Hepatocyte (in vitro differentiated cells): ENCODE measurements around the gene CUBN. TPM values are rescaled to one million over a fixed set of nuclear protein-coding genes. Genes with fewer than 3 reads are reported as not detected.

ENCODE experiments used
- DNase-seq: peaks from one replicate; pipeline ENCODE4 v3.0.0-alpha.2; 2016; ENCODE audit warnings: low spot score
- H2AFZ ChIP-seq: fragments of 200-600 bp; sonication (generic); 2 replicates; pipeline ENCODE4 v1.6.0; 2016; ENCODE audit warnings: antibody characterized with exemption, mild to moderate bottlenecking
- H3K27ac ChIP-seq: fragments of 200-600 bp; sonication (generic); 2 replicates; pipeline ENCODE4 v1.5.1; 2016; ENCODE audit warnings: mild to moderate bottlenecking
- H3K27me3 ChIP-seq: fragments of 200-600 bp; sonication (generic); 2 replicates; pipeline ENCODE4 v1.6.1; 2016
- H3K36me3 ChIP-seq: fragments of 200-600 bp; sonication (generic); replicated peaks from 2 replicates; pipeline ENCODE4 v1.5.1; 2016; ENCODE audit warnings: low read depth; ENCODE audit not compliant: insufficient read depth
- H3K4me1 ChIP-seq: fragments of 200-600 bp; sonication (generic); 2 replicates; pipeline ENCODE4 v1.5.1; 2016; ENCODE audit warnings: mild to moderate bottlenecking, moderate library complexity; ENCODE audit not compliant: insufficient read depth
- H3K4me2 ChIP-seq: fragments of 200-600 bp; sonication (generic); 2 replicates; pipeline ENCODE4 v1.6.0; 2016
- H3K4me3 ChIP-seq: fragments of 200-600 bp; sonication (generic); 2 replicates; pipeline ENCODE4 v1.5.1; 2016; ENCODE audit warnings: mild to moderate bottlenecking
- H3K79me2 ChIP-seq: fragments of 200-600 bp; sonication (generic); 2 replicates; pipeline ENCODE4 v1.6.0; 2017; ENCODE audit warnings: mild to moderate bottlenecking
- H3K9me2 ChIP-seq: fragments of 200-600 bp; sonication (generic); replicated peaks from 2 replicates; pipeline ENCODE4 v1.6.0; 2017; ENCODE audit warnings: mild to moderate bottlenecking; ENCODE audit not compliant: insufficient read depth
- H3K9me3 ChIP-seq: fragments of 200-600 bp; sonication (generic); 2 replicates; pipeline ENCODE4 v1.5.1; 2016; ENCODE audit warnings: low read depth, mild to moderate bottlenecking
- H4K20me1 ChIP-seq: fragments of 200-600 bp; sonication (generic); 2 replicates; pipeline ENCODE4 v1.6.0; 2016; ENCODE audit warnings: mild to moderate bottlenecking; ENCODE audit not compliant: insufficient read depth, poor library complexity, severe bottlenecking
- EZH2 ChIP-seq: fragments of 200-600 bp; sonication (generic); IDR thresholded peaks from 2 replicates; pipeline ENCODE4 v1.6.1; 2016; ENCODE audit warnings: antibody characterized with exemption, mild to moderate bottlenecking, borderline replicate concordance
- EZH2phosphoT487 ChIP-seq: fragments of 200-600 bp; sonication (generic); IDR thresholded peaks from one replicate; pipeline ENCODE4 v1.6.1; 2018; ENCODE audit warnings: antibody characterized with exemption, mild to moderate bottlenecking, low read depth, moderate library complexity; ENCODE audit not compliant: unreplicated experiment, severe bottlenecking
- WGBS: methylation state at CpG from one replicate; pipeline ENCODE4 v1.1.6; 2016; ENCODE audit warnings: low lambda C conversion rate; ENCODE audit errors: missing lambda C conversion rate; 5-methylcytosine and 5-hydroxymethylcytosine counted together
- polyA plus RNA-seq: library from polyadenylated mRNA; unstranded; fragments of >200 nt; fragmentation: Nextera tagmentation; extraction: Ambion mirVana; gene quantifications from 2 replicates; pipeline ENCODE4 v1.2.1, GENCODE V29; 2016
- total RNA-seq: library from RNA; depleted of rRNA; stranded (reverse); fragments of >200 nt; gene quantifications from 2 replicates; pipeline ENCODE4 v1.2.3, GENCODE V29; 2014
- TF ChIP-seq, protein P1 (sequence below): fragments of 200-600 bp; sonication (generic); IDR thresholded peaks from 2 replicates; pipeline ENCODE4 v1.5.1; 2016; ENCODE audit warnings: antibody characterized with exemption, mild to moderate bottlenecking; ENCODE audit not compliant: poor library complexity

CUBN gene
- total and polyA plus RNA-seq, 2 experiments from 2014 or later: 2.0 to 10.6 TPM

DNA sequence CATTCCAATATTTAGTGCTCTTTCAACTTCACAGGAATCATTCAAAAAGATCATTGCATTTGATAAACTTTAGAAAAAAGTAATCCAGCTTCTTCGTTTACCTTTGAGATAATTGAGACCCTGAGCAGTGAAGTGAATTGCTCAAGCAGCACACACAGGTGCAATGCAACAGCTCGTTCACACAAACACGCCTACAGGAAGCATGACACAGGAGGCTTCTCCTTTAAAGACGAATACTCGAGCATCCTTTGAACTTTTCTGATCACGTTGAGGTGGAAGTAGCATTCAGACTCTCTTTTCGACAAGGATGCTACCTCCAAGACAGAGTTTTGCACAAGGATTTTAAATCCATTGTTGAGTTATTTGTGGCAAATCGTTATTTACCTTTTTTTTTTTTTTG lies 294.4 kb downstream of the CUBN start:
- no peak for TF ChIP-seq EZH2
- no peak for TF ChIP-seq EZH2phosphoT487
- TF ChIP-seq, protein P1, sequence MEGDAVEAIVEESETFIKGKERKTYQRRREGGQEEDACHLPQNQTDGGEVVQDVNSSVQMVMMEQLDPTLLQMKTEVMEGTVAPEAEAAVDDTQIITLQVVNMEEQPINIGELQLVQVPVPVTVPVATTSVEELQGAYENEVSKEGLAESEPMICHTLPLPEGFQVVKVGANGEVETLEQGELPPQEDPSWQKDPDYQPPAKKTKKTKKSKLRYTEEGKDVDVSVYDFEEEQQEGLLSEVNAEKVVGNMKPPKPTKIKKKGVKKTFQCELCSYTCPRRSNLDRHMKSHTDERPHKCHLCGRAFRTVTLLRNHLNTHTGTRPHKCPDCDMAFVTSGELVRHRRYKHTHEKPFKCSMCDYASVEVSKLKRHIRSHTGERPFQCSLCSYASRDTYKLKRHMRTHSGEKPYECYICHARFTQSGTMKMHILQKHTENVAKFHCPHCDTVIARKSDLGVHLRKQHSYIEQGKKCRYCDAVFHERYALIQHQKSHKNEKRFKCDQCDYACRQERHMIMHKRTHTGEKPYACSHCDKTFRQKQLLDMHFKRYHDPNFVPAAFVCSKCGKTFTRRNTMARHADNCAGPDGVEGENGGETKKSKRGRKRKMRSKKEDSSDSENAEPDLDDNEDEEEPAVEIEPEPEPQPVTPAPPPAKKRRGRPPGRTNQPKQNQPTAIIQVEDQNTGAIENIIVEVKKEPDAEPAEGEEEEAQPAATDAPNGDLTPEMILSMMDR: no peak
- DNase-seq: no peak
- H3K27me3 ChIP-seq: no peaks in the 10 kb centered on the region
- no peak overlapping the region for H3K27ac ChIP-seq
- H3K4me1 ChIP-seq: no peaks in the 10 kb centered on the region
- H3K4me2 ChIP-seq: no peak overlapping the region
- no peaks in the 10 kb centered on the region for H3K36me3 ChIP-seq
- H3K9me3 ChIP-seq: no peaks in the 10 kb centered on the region
- 69% methylated on average over 8 of the region's 8 CpGs for WGBS
- no peaks in the 10 kb centered on the region for H4K20me1 ChIP-seq
- H3K79me2 ChIP-seq: no peaks in the 10 kb centered on the region
- no peaks in the 10 kb centered on the region for H3K9me2 ChIP-seq
- H3K4me3 ChIP-seq: no peak overlapping the region
- no peak overlapping the region for H2AFZ ChIP-seq

DNA sequence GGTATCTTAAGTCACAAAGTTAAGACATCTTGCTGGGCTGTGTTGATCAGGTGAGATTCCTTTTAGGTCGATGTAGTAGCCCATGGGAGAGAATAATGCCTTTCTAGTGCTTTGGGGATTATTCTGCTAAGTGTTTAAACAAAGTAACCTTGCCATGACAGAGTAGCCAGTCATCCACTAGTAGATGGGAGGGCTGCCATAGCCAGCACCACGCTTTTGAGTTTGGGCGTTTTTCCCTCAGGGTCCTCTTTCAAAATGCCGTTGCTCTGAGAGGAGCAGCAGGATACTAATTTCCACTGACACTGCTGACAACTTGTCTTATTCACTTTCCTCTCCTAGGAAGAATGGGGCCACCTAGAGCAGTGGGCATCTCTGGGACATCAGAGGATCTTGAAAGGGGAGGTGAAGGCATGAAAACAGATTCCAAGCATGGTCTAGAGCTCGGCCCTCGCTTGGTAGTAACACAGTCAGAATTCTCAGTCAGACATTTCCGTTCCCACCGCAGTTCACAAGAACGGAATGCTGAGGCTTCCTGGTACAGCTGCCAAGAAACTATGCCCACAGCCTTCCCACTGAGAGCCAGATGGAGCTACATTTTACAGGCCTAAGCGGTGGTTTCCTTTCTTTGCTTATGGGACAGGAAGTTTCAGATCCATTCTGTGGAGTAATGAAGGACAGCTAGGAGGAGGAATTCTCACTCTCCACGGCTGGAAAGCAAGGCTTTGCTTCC lies 297.1 kb downstream of the CUBN start:
- Histone ChIP-seq H3K27me3 (no peaks in the 10 kb centered on the region), H3K79me2 (no peaks in the 10 kb centered on the region), H3K9me3 (no peaks in the 10 kb centered on the region), H3K4me2 (no peak overlapping the region), H4K20me1 (no peaks in the 10 kb centered on the region), H3K4me3 (no peak overlapping the region), H2AFZ (no peak overlapping the region), H3K27ac (no peak overlapping the region), H3K4me1 (no peaks in the 10 kb centered on the region), H3K36me3 (no peaks in the 10 kb centered on the region), H3K9me2 (no peaks in the 10 kb centered on the region)
- no peak for DNase-seq
- 87% methylated on average over 11 of the region's 11 CpGs for WGBS
- TF ChIP-seq EZH2phosphoT487 (no peak), EZH2 (no peak)
- TF ChIP-seq, protein P1: no peak

DNA sequence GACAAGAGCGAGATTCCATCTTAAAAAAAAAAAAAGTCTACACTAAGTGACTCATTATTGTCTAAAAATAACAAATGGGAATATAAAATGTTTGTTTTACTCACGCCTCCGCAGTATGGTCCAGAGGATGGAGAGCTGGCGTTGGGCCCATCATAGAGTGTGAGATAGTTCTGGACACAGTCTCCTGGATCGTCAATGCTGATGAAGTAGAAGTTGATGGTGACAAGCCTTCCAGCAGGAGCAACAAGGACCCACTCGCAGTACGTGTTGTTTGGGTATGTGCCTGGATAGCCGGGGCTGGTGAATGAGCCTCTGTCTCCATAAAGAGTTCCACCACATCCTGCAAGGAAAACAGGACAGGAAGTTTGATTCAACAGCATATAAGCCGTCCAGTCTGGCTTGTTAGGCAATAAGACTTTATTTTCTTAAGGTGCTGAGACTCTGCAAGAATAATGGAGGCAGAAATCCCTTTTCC lies 300.9 kb downstream of the CUBN start:
- Histone ChIP-seq H3K9me3 (no peaks in the 10 kb centered on the region), H3K79me2 (no peaks in the 10 kb centered on the region), H2AFZ (no peak overlapping the region), H3K4me2 (no peak overlapping the region), H3K9me2 (no peaks in the 10 kb centered on the region), H3K27ac (no peak overlapping the region), H3K36me3 (no peaks in the 10 kb centered on the region), H3K4me1 (no peaks in the 10 kb centered on the region), H3K27me3 (no peaks in the 10 kb centered on the region), H4K20me1 (no peaks in the 10 kb centered on the region), H3K4me3 (no peak overlapping the region)
- TF ChIP-seq, protein P1: no peak
- no peak for TF ChIP-seq EZH2
- TF ChIP-seq EZH2phosphoT487: no peak
- WGBS: 82% methylated on average over 9 of the region's 9 CpGs
- no peak for DNase-seq
